ENCODE data around the gene TGM1. TPM values are rescaled to one million over a fixed set of nuclear protein-coding genes. Genes with fewer than 3 reads are reported as not detected.

Gene TGM1
- total RNA-seq, 4 donors from 2014 or later = 1.6 to 3.2 TPM; not detected in 2

DNA sequence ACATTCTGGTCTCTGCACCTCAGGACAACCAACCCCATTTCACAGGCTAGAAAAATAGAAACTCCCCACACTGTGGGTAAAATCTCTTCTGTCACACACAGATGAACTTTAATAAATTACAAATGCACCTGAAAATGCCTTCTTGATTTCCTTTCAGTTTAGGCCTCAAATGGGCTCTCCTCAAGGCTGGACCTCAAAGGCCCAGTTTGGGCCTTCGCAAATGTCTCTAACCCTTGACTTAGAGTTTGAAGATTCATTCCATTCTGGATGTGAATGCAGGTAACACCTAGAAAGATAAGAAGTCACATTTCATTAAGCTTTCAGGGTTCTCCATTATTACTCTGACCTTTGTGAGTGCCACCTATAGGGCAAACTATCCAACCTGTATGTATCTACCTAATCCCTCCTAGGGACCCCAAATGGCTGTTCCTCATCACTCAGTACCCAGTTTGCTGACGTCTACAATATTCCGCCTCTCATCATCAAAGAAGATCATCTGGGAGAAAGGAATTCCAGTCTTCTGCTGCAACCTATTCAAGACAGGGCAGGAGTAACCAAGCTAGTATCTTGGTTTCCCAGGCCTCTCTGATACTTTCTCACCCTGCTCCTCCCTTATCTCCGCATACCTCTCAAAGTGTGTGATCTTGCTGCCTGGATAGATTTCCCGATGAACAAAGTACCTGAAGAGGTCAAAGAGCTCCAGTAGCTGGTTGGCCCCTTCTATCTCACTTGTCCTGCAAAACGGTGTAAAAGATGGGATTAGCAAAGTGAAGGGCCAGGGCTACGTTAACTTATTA is 48.9 kb downstream of the TGM1 start:
- TF ChIP-seq CTCF (IDR thresholded peaks at IDR 0.05) (no peak), POLR2A (IDR thresholded peaks at IDR 0.05) (no peak)
- DNase-seq = no peak
- Histone ChIP-seq H3K27me3 (no peaks in the 10 kb centered on the region), H3K27ac (peak overlapping the region; percentile 93 to 97), H3K4me1 (peaks cover 0 to 4% of the 10 kb centered on the region in 2 donors), H3K36me3 (no peaks in the 10 kb centered on the region), H3K4me3 (peak overlapping the region; percentile 72 to 79), H3K9me3 (no peaks in the 10 kb centered on the region)
- intact Hi-C loops (cut with DNase I; ENCODE audit: low total_unique reads) = no loop called here

DNA sequence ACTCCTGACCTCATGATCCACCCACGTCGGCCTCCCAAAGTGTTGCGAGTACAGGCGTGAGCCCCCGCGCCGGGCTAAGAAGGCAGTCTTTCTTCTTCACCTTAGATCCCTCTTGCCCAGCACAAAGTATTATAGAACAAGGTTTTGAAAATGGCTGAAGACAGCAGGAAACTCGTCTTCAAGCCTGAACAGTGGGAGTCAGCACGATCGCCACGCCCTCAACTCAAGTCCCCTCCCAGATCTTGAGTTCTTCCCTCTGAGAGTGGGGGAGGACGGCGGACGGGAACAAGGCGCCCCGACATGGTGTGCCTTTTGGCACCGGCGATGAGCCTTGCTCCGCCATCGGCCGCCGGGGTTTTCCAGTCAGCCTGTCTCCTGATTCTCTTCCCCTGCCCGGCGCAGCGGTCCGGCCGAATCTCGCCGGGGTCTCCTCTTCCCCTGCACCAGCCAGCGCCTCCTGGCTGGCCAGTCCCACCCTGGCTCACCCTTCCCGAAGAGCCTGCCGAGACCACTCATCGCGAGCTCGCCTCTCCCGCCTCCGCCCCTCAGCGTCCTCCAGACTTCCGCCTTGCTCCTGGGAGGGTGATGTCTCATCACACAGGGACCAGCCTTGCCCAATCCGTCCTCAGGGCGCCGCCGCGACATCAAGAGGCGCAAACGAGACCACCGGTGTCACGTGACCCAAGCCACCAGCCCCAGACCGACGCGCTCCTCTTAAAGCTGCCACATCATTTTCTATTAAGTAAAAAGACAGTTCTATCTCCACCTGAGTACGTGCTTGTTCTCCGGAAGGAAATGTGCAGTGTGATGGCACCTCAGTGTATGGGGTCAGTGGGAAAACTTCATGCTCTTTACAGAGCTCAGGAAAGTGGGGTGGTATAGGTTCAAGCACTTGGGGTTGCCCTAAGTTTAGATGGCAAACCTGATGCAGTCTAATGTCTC is 49.8 kb downstream of the TGM1 start, which contains the start of gene CHMP4A:
CHMP4A (minus strand) TSS at position 565 of the 942 bp plus-strand sequence; CDS start at position 516, 49 bp downstream.
- H3K4me1 ChIP-seq = peaks cover 0 to 4% of the 10 kb centered on the region in 2 donors

GRCh38 chr14:24211311-24211710 is 51.7 kb downstream of the TGM1 start:
- Histone ChIP-seq H3K4me3 (no peak overlapping the region), H3K27me3 (no peaks in the 10 kb centered on the region), H3K36me3 (no peaks in the 10 kb centered on the region), H3K9me3 (no peaks in the 10 kb centered on the region), H3K4me1 (peaks cover 0 to 4% of the 10 kb centered on the region in 2 donors), H3K27ac (no peak overlapping the region)
- intact Hi-C loops (cut with DNase I; ENCODE audit: low total_unique reads) = no loop called here
- TF ChIP-seq POLR2A (IDR thresholded peaks at IDR 0.05) (no peak), CTCF (IDR thresholded peaks at IDR 0.05) (no peak)
- no peak for DNase-seq

More for the DNA sequence above, 49.8 kb downstream of the TGM1 start, which contains the start of gene CHMP4A:
- TF ChIP-seq POLR2A (IDR thresholded peaks at IDR 0.05) (peak; percentile 70 to 96), CTCF (IDR thresholded peaks at IDR 0.05) (peak; percentile 9 to 37 (median 26))
- Histone ChIP-seq H3K4me3 (peak within 1 kb of the TSS; percentile 72 to 79), H3K9me3 (no peaks in the 10 kb centered on the region), H3K27ac (peak within 1 kb of the TSS; percentile 93 to 97), H3K27me3 (no peaks in the 10 kb centered on the region), H3K36me3 (no peaks in the 10 kb centered on the region)
- peak; percentile 95 to 96 for DNase-seq
- intact Hi-C loops (cut with DNase I; ENCODE audit: low total_unique reads) = no loop called here

- DNase-seq = no peak
- Histone ChIP-seq H3K27ac (no peak overlapping the region), H3K4me1 (no peaks in the 10 kb centered on the region), H3K4me3 (no peak overlapping the region), H3K9me3 (no peaks in the 10 kb centered on the region), H3K27me3 (no peaks in the 10 kb centered on the region), H3K36me3 (no peaks in the 10 kb centered on the region)
- TF ChIP-seq POLR2A (IDR thresholded peaks at IDR 0.05) (no peak), CTCF (IDR thresholded peaks at IDR 0.05) (no peak)
- intact Hi-C loops (cut with DNase I; ENCODE audit: low total_unique reads) = no loop called here
These were observed 55.4 kb downstream of the TGM1 start for GRCh38 chr14:24207625-24208024.
